HG02763 (cell line): ENCODE data around the gene CCDC171.
"Not testable (repeated sequence)": the region's sequence is repeated elsewhere in the genome, so short reads cannot be mapped to it uniquely, and the experiment has no call there.

Experiments
- ATAC-seq: cut with Tn5 transposase; IDR thresholded peaks from one replicate; pipeline ENCODE4 v1.9.1; 2021; ENCODE audit warnings: mild to moderate bottlenecking, moderate library complexity; ENCODE audit not compliant: unreplicated experiment

CCDC171 gene

GRCh38 chr9:15670894-15671293, 118.1 kb downstream of the CCDC171 start:
- peak; percentile 86 for ATAC-seq

GRCh38 chr9:15693701-15694100, 140.9 kb downstream of the CCDC171 start:
- no peak for ATAC-seq

- no peak for ATAC-seq
Observed at GRCh38 chr9:15696979-15697378, 144.1 kb downstream of the CCDC171 start.

GRCh38 chr9:15697446-15697851, 144.6 kb downstream of the CCDC171 start:
- no peak for ATAC-seq

GRCh38 chr9:15699876-15700559, 147.2 kb downstream of the CCDC171 start:
- ATAC-seq = not testable (repeated sequence)

GRCh38 chr9:15707000-15707399, 154.2 kb downstream of the CCDC171 start:
- no peak for ATAC-seq

GRCh38 chr9:15711531-15711930, 158.7 kb downstream of the CCDC171 start:
- no peak for ATAC-seq

- no peak for ATAC-seq
Observed at GRCh38 chr9:15711931-15712330, 159.1 kb downstream of the CCDC171 start.

- no peak for ATAC-seq
Observed at GRCh38 chr9:15714746-15715145, 161.9 kb downstream of the CCDC171 start.

- no peak for ATAC-seq
Observed at GRCh38 chr9:15717290-15717967, 164.6 kb downstream of the CCDC171 start.

GRCh38 chr9:15718423-15718822, 165.6 kb downstream of the CCDC171 start:
- ATAC-seq = no peak

GRCh38 chr9:15720861-15721260, 168.0 kb downstream of the CCDC171 start:
- ATAC-seq = no peak

GRCh38 chr9:15722888-15723287, 170.0 kb downstream of the CCDC171 start:
- no peak for ATAC-seq

GRCh38 chr9:15724016-15724415, 171.2 kb downstream of the CCDC171 start:
- no peak for ATAC-seq

- ATAC-seq = no peak
Observed at GRCh38 chr9:15724612-15725011, 171.8 kb downstream of the CCDC171 start.

- no peak for ATAC-seq
Observed at GRCh38 chr9:15725953-15726352, 173.1 kb downstream of the CCDC171 start.

- no peak for ATAC-seq
Observed at GRCh38 chr9:15729507-15729906, 176.7 kb downstream of the CCDC171 start.

- ATAC-seq = no peak
Observed at GRCh38 chr9:15735083-15735857, 182.4 kb downstream of the CCDC171 start.

GRCh38 chr9:15736569-15736968, 183.7 kb downstream of the CCDC171 start:
- no peak for ATAC-seq

- ATAC-seq = no peak
Observed at GRCh38 chr9:15738011-15738410, 185.2 kb downstream of the CCDC171 start.

- no peak for ATAC-seq
Observed at GRCh38 chr9:15741015-15741414, 188.2 kb downstream of the CCDC171 start.

GRCh38 chr9:15743512-15743911, 190.7 kb downstream of the CCDC171 start:
- ATAC-seq = peak; percentile 89
